AG09319 (cell line): ENCODE results near the gene HAGHL.

Experiments used
- DNase-seq: peaks from one replicate; pipeline ENCODE4 v3.0.0-alpha.2; 2010; ENCODE audit warnings: low read depth; ENCODE audit errors: extremely low read depth
- CTCF ChIP-seq: IDR thresholded peaks from 2 replicates; pipeline ENCODE4 v1.5.1; 2011; ENCODE audit warnings: low read depth, mild to moderate bottlenecking, inconsistent platforms, low read length, moderate library complexity

HAGHL gene

DNA sequence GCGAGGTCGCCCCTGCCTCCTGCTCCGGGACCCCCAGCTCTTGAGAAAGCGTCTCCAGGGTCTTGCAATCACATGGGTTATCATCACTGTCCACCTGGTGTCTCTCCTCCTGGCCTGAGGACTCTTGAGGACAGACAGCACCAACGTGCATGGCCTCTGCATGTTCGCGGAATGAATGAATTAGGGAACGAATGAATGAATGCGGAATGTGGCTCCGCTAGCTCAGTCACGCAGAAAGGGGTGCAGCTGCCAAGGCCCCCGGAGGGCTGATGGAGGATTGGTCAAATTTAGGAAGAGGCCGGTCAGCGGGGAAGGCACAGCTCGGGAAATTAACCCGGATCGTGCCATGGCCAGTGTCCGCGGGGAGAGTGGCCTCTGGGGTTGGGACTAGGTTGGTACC is 24.6 kb upstream of the HAGHL start:
- no peak for TF ChIP-seq CTCF
- no peak for DNase-seq

GRCh38 chr16:703406-703805 is 23.5 kb upstream of the HAGHL start:
- no peak for DNase-seq
- TF ChIP-seq CTCF = no peak

DNA sequence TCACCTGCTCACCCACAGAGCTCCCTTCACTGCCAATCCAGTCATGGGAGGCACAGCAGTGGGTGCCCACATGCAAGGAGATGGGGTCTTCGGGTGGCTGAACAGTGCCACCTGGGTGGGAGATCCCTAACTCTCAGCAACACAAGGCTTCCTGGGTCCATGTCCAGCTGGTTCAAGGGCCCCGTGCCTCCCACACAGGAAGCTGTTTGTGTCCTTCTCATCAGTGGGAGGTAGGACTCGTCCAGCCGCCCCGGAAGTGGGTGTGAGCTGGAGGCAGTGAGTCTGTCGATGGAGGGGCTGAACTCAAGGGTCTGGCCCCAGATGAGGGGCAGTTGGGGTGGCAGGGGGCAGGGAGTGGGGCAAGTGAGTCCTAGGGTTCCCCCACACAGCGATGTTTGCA is 22.9 kb upstream of the HAGHL start:
- TF ChIP-seq CTCF = no peak

DNA sequence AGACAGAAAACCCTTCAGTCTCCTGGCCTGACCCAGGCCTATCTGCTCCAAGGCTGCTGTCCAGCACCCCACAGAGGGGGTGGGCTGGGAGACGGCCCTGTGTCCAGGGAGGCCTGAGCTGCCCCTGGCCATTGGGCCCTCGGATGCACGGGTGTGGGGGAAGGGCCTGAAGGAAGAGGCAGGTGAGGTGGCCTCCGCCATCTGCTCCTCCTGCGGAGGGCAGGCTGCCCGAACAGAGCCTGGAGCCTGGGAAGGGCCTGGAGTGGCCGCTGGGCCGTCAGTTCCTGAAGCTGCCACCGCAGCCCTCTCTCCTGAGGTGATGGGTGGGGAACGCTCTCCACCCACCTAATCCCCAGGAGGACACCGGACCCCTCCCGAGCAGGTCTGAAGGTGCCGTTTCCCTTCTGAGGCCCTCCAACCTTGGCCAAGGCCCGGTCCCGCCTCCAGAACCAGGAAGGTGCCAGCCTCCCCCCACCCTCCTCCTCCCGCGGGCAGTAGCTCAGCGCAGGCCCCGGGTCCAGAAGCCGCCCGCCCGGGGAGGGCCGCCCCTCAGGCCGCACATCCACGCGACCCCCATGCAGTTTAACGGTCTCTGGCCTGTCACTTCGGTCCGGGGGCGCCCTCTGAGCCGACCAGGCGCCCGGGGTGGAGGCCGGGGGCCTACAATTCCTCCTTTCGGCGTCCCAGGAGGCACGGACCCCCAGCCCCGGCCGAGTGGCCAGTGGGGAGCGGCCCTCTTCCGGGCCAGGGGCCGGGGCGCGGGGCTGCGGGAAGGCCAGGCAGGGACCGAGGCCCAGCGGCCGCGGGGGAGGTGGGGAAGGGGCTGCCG is 22.1 kb upstream of the HAGHL start:
- DNase-seq = no peak
- TF ChIP-seq CTCF = no peak

More for the DNA sequence above, 22.9 kb upstream of the HAGHL start:
- no peak for DNase-seq

DNA sequence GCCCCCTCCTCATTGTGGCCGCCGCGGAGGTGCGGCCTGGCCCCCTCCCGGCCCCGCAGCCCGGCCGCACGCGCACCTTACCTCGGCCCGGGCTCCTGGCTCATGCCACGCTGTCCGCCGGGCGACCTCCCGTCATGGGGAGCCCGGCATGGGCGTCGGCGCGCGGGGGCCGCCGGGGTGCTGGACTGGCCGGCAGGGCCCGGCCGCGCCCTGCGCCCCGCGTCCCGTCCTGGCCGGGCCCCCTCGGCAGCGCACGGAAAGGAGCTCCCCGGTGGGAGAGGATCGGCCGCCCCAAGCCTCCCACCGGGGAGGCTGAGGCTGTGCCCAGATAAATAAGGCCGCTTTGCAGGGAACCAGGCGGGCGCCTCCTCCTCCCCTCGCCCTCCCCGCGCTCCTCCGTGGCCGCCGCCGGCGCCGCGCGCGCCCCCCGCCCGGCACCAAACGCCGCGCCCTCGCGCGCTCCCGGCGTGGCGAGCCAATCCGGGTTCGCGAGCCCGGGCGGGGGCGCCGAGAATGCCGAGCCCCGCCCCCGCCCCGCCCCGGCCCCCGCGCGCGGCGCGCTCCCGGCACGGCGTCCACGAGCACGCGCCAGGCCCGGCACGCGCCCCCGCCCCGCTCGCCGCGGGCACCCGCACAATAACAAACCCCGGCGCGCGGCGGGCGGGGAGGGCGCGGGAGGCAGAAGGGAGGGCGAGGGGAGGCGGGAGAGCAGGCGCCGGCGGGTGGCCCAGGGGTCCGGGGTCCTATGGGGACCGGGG is 21.3 kb upstream of the HAGHL start, which contains the start of gene FBXL16:
Gene FBXL16, minus strand, starts transcription at position 371 of the 758 bp plus-strand sequence. CDS start 8,396 bp downstream, outside the sequence.
- TF ChIP-seq CTCF = no peak
- DNase-seq = no peak

DNA sequence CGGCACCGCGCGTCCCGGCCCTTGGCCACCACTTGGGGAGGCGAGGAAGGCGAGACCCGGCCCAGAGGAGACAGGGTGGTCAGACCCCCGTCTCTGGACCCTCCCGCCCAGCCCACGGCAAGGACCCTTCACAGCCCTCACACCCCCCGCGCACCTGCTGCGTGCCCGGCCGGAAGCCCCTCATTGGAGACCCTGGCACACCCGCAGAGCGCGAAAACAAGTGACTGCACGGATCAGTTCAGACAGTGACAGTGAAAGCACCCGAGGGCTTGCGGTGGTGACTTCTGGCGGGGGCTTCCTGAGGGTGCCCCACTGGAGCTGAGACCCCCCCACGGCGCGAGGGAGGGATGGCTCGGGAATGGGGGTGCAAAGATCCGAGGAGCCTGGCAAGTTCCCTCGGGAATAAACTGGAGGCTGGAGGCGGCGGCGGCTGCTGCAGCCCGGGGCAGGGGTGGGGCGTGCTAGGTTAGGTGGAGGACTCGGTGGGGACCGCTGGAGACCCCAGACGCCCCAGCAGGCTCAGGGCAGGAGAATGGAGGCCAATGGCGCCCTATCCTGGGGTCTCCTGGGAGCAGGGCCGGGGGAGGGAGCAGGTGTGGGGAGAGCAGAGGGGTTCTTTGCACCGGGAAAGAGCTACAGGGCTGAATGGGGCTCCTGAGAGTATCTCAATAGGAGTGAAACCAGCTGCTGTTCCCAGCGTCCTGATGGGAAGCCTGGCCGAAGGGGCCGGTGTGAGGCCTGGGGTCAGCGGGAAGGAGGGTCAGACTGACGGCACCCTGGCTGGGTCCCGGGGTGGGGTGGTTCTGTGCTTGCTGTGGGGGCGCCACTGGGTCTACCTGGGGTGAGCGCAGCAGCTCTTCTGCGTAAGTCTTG is 20.5 kb upstream of the HAGHL start:
- TF ChIP-seq CTCF = no peak
- no peak for DNase-seq
